Endothelial cell (in vitro differentiated cells): Measurements from ENCODE around the gene COX6B1. TPM values are rescaled to one million over a fixed set of nuclear protein-coding genes. Genes with fewer than 3 reads are reported as not detected.

ENCODE experiments used
- DNase-seq: peaks from one replicate; pipeline ENCODE4 v3.0.0; 2021; ENCODE audit warnings: low spot score
- H3K27ac Mint-ChIP-seq: one replicate; pipeline ENCODE4 v1.8.0; 2021; ENCODE audit warnings: mixed read lengths, inconsistent platforms; ENCODE audit not compliant: unreplicated experiment
- H3K27me3 Mint-ChIP-seq: one replicate; pipeline ENCODE4 v1.8.0; 2021; ENCODE audit warnings: mild to moderate bottlenecking, moderate library complexity, mixed read lengths, inconsistent platforms; ENCODE audit not compliant: unreplicated experiment
- H3K36me3 Mint-ChIP-seq: one replicate; pipeline ENCODE4 v1.8.0; 2021; ENCODE audit warnings: mild to moderate bottlenecking, low read depth, mixed read lengths, inconsistent platforms; ENCODE audit not compliant: unreplicated experiment
- H3K4me1 Mint-ChIP-seq: one replicate; pipeline ENCODE4 v1.8.0; 2021; ENCODE audit warnings: mild to moderate bottlenecking, mixed read lengths, inconsistent platforms; ENCODE audit not compliant: unreplicated experiment
- H3K4me3 Mint-ChIP-seq: one replicate; pipeline ENCODE4 v1.8.0; 2021; ENCODE audit warnings: mild to moderate bottlenecking, mixed read lengths, inconsistent platforms; ENCODE audit not compliant: unreplicated experiment
- H3K9me3 Mint-ChIP-seq: one replicate; pipeline ENCODE4 v1.8.0; 2021; ENCODE audit warnings: mixed read lengths, inconsistent platforms; ENCODE audit not compliant: unreplicated experiment
- total RNA-seq: library from RNA; stranded (reverse); fragmentation: NEBNext Ultra II Directional; extraction: Animal tissue kit (Norgen Biotek cat#: 25700); gene quantifications from one replicate; pipeline ENCODE4 v1.2.1, GENCODE V29; 2021; ENCODE audit not compliant: unreplicated experiment
- TF ChIP-seq, protein P1 (sequence below): fragments of 200-600 bp; sonication (generic); IDR thresholded peaks from one replicate; pipeline ENCODE4 v1.5.0; 2021; ENCODE audit warnings: antibody characterized with exemption; ENCODE audit not compliant: unreplicated experiment

The COX6B1 gene
- total RNA-seq, 1 donor from 2014 or later, result 428 TPM

DNA sequence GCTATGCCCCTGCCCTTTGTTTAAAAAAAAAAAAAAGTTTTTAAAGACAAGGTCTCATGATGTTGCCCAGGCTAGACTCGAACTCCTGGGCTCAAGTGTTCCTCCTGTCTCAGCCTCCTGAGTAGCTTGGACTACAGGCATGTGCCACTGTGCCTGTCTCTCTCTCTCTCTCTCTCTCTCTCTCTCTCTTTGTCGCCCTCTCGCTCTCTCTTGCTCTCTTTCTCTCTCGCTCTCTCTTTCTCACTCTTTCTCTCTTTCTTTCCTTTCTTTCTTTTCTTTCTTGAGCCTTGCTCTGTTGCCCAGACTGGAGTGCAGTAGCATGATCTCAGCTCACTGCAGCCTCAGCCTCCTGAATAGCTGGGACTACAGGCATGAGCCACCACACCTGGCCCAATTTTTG, 7.5 kb downstream of the COX6B1 start:
- Mint-ChIP-seq H3K4me1 (peaks cover 7% of the 10 kb centered on the region), H3K27me3 (peaks cover 4% of the 10 kb centered on the region), H3K27ac (no peak overlapping the region), H3K4me3 (peak overlapping the region; percentile 53), H3K9me3 (no peaks in the 10 kb centered on the region), H3K36me3 (peaks cover 31% of the 10 kb centered on the region)
- TF ChIP-seq, protein P1, sequence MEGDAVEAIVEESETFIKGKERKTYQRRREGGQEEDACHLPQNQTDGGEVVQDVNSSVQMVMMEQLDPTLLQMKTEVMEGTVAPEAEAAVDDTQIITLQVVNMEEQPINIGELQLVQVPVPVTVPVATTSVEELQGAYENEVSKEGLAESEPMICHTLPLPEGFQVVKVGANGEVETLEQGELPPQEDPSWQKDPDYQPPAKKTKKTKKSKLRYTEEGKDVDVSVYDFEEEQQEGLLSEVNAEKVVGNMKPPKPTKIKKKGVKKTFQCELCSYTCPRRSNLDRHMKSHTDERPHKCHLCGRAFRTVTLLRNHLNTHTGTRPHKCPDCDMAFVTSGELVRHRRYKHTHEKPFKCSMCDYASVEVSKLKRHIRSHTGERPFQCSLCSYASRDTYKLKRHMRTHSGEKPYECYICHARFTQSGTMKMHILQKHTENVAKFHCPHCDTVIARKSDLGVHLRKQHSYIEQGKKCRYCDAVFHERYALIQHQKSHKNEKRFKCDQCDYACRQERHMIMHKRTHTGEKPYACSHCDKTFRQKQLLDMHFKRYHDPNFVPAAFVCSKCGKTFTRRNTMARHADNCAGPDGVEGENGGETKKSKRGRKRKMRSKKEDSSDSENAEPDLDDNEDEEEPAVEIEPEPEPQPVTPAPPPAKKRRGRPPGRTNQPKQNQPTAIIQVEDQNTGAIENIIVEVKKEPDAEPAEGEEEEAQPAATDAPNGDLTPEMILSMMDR, result no peak
- DNase-seq, result no peak

DNA sequence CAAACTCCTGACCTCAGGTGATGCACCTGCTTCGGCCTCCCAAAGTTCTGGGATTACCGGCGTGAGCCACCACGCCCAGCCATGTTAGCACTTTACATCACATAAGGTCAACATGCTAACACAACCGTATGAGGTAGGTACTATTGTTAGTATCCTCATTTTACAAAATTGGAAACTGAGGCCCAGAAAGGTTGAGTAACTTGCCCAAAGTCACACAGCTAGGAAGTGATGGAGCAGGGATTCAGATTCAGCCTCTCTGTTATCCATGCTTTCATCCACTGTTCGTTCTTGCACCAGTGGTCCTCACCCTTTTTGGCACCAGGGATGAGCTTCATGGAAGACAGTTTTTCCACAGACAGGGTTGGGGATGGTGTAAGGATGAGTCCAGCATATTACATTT, 8.6 kb downstream of the COX6B1 start:
- H3K27ac Mint-ChIP-seq, result no peak overlapping the region
- H3K4me1 Mint-ChIP-seq, result no peaks in the 10 kb centered on the region
- peaks cover 2% of the 10 kb centered on the region for H3K27me3 Mint-ChIP-seq
- TF ChIP-seq, protein P1, result no peak
- no peaks in the 10 kb centered on the region for H3K9me3 Mint-ChIP-seq
- H3K36me3 Mint-ChIP-seq, result peaks cover 29% of the 10 kb centered on the region
- no peak overlapping the region for H3K4me3 Mint-ChIP-seq
- no peak for DNase-seq

DNA sequence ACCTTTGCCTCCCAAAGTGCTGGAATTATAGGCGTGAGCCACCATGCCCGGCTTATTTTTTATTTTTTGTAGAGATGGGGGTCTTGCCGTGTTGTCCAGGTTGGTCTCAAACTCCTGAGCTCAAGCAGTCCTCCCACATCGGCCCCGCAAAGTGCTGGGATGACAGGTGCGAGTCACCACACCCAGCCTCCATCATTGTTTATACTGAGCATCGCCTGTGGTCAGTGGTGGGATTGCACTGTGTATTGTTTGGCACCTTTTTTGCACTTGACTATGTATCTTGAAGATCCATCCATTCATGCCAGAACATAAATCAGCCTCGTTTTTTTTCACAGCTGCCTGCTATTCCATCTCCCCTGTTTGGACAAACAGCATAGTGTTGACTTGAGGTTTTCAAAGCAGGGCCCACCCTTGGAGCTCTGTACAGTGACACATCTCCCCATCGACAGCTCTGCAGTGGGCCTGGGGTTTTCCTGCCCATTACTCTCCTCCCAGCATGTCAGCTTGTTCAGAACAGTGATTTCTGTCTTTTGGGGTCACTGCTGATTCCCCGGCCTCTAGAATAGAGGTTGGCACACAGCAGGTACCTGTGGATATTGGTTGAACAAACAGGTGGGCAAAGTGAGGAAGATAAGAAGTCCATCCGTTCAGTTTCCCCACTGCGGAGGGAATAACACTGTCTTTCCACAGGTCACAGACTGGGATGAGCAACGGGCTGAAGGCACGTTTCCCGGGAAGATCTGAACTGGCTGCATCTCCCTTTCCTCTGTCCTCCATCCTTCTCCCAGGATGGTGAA, 10.0 kb downstream of the COX6B1 start:
- Mint-ChIP-seq H3K4me1 (no peaks in the 10 kb centered on the region), H3K4me3 (peak overlapping the region; percentile 1), H3K36me3 (peaks cover 27% of the 10 kb centered on the region), H3K27ac (no peak overlapping the region), H3K9me3 (no peaks in the 10 kb centered on the region), H3K27me3 (peaks cover 2% of the 10 kb centered on the region)
- TF ChIP-seq, protein P1, result peak; percentile 58
- DNase-seq, result no peak

DNA sequence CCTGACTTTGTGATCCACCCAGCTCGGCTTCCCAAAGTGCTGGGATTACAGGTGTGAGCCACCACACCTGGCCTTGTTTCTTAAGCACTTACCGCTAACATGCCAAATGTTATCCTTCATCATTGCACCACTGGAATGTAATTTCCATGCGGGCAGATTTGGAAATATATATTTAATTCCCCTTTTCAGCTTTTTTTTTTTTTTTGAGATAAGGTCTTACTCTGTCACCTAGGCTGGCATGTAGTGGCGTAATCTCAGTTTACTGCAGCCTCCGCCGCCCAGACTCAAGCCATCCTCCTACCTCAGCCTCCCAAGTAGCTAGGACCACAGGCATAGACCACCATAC, 13.8 kb downstream of the COX6B1 start:
- Mint-ChIP-seq H3K4me1 (no peaks in the 10 kb centered on the region), H3K9me3 (no peaks in the 10 kb centered on the region), H3K36me3 (peaks cover 13% of the 10 kb centered on the region), H3K4me3 (no peak overlapping the region), H3K27ac (no peak overlapping the region), H3K27me3 (peaks cover 3% of the 10 kb centered on the region)
- DNase-seq, result no peak
- TF ChIP-seq, protein P1, result no peak

DNA sequence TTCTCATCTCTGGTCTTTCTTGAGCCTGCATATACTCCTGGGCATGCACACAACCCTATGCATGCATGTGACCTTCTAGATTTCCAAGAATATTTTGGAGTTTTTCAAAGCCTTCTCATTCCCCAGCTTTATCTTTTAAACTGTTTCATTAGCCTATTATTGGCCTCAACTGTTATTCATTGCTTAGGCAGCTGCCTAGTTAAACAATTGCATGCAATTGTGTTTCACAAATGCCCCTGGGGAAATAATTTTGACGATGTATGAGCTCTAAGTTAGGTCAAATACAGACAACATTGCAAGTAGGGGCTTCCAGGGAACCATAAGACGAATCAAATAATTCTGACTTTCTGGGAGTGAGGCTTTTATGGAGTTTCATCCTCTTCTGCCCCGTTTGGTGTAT, 15.9 kb downstream of the COX6B1 start:
- no peaks in the 10 kb centered on the region for H3K9me3 Mint-ChIP-seq
- H3K36me3 Mint-ChIP-seq, result peaks cover 5% of the 10 kb centered on the region
- DNase-seq, result no peak
- no peak overlapping the region for H3K4me3 Mint-ChIP-seq
- H3K4me1 Mint-ChIP-seq, result no peaks in the 10 kb centered on the region
- peaks cover 3% of the 10 kb centered on the region for H3K27me3 Mint-ChIP-seq
- H3K27ac Mint-ChIP-seq, result no peak overlapping the region
- TF ChIP-seq, protein P1, result no peak
